Thyroid gland (tissue), 4 donors: ENCODE measurements around the gene TOX4. TPM values are rescaled to one million over a fixed set of nuclear protein-coding genes. Genes with fewer than 3 reads are reported as not detected.

Source experiments
- DNase-seq, 2 donors: peaks; one replicate each; pipeline ENCODE4 v3.0.0-alpha.2; 2019
- H3K27ac ChIP-seq, 3 donors: fragments of 200-600 bp; sonication (generic); 1 replicate in 2 of 3; 2 replicates in 1 of 3; pipeline ENCODE4 v1.5.1; 2016 to 2019; ENCODE audit warnings: mild to moderate bottlenecking in 1 of 3, moderate library complexity in 1 of 3
- H3K27me3 ChIP-seq: fragments of 200-600 bp; sonication (generic); one replicate; pipeline ENCODE4 v1.5.1; 2019
- H3K36me3 ChIP-seq, 2 donors: fragments of 200-600 bp; sonication (generic); one replicate each; pipeline ENCODE4 v1.5.1; 2016 to 2019
- H3K4me1 ChIP-seq, 2 donors: fragments of 200-600 bp; sonication (generic); one replicate each; pipeline ENCODE4 v1.5.1; 2017 to 2019
- H3K4me3 ChIP-seq, 3 donors: fragments of 200-600 bp; sonication (generic); replicated peaks in 1 of 3; 1 replicate in 2 of 3; 2 replicates in 1 of 3; pipeline ENCODE4 v1.5.1; 2016; ENCODE audit warnings: mild to moderate bottlenecking in 1 of 3
- H3K9me3 ChIP-seq: fragments of 200-600 bp; sonication (generic); one replicate; pipeline ENCODE4 v1.5.1; 2017
- CTCF ChIP-seq, 6 experiments: fragments of 200-600 bp in 3 of 6; fragments of 450-650 bp in 3 of 6; sonication (generic) in 3 of 6; IDR thresholded peaks; one replicate each; pipeline ENCODE4 v1.5.1; 2016 to 2019; ENCODE audit warnings: antibody characterized with exemption in 6 of 6, mild to moderate bottlenecking in 2 of 6, inconsistent platforms in 1 of 6, moderate library complexity in 1 of 6
- POLR2A ChIP-seq, 2 donors: fragments of 450-650 bp; IDR thresholded peaks; one replicate each; pipeline ENCODE4 v1.6.1; 2017; ENCODE audit warnings: antibody characterized with exemption in 2 of 2, mild to moderate bottlenecking in 2 of 2, moderate library complexity in 1 of 2
- WGBS, 2 donors: methylation state at CpG; one replicate each; pipeline ENCODE4 v1.1.5; 2017; 5-methylcytosine and 5-hydroxymethylcytosine counted together
- intact Hi-C: fragments of 100-400 bp; cut with DNase I; formaldehyde crosslinking; loops from one replicate; pipeline ENCODE4 v1.15.1; 2023
- total RNA-seq, 4 donors: library from RNA; depleted of rRNA; stranded (reverse); fragments of >200 nt; gene quantifications; one replicate each; pipeline ENCODE4 v1.2.3, GENCODE V29; 2016

The TOX4 gene
- total RNA-seq, 4 donors from 2014 or later: 41.5 to 68.2 (median 52.7) TPM

DNA sequence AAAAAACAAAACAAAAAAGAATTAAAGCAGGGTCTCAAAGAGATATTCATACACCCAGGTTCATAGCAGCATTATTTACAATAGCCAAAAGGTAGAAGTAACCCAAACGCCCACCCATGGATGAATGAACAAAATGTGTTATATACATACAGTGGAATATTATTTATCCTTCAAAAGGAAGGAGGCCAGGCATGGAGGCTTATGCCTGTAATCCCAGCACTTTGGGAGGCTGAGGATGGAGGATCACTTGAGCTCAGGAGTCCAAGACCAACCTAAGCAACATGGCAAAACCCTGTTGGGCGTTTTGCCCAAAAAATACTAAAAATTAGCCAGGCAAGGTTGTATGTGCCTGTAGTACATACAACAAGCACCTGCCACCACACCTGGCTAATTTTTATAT, 29.6 kb downstream of the TOX4 start:
- DNase-seq: no peak
- no peak overlapping the region for H3K4me3 ChIP-seq
- peaks cover 13 to 27% of the 10 kb centered on the region in 2 donors for H3K4me1 ChIP-seq
- H3K27ac ChIP-seq: no peak overlapping the region
- H3K27me3 ChIP-seq: no peaks in the 10 kb centered on the region
- TF ChIP-seq POLR2A (IDR thresholded peaks at IDR 0.05) (no peak), CTCF (IDR thresholded peaks at IDR 0.05) (no peak)
- intact Hi-C loops: no loop called here
- 90 to 94% methylated on average over 2 of the region's 2 CpGs for WGBS, 2 donors
- no peaks in the 10 kb centered on the region for H3K9me3 ChIP-seq
- peaks cover 6 to 12% of the 10 kb centered on the region in 2 donors for H3K36me3 ChIP-seq

DNA sequence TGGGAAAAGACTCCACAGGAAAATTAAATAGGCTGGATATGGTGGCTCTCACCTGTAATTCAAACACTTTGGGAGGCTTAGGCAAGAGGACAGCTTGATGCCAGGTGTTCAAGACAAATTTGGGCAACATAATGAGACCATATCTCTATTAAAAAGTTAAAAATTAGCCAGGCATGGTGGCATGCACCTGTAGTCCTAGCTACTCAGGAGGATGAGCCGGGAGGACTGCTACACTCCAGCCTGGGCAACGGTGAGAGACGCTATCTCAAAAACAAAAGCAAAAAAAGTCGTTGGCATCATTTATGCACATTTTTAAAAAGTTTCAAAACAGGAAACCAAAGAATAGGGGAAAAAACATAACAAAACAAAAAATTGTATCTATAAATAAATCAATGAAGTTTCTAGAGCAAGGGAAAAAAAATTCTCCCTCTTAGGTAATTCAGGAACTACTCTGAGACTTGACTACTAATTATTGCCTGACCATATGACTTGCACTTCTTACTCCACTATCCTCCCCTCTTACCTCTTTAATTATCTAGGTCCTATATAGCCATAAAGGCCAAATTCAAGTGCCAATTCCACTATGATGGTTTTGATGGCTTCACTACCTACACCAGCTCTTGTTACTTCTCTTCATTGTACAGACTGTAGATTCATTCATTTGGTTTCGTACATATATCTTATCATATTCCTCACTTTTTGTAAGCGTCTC, 32.6 kb downstream of the TOX4 start:
- Histone ChIP-seq H3K4me3 (no peak overlapping the region), H3K4me1 (peaks cover 13 to 16% of the 10 kb centered on the region in 2 donors), H3K27me3 (no peaks in the 10 kb centered on the region), H3K36me3 (peaks cover 0 to 6% of the 10 kb centered on the region in 2 donors), H3K9me3 (no peaks in the 10 kb centered on the region), H3K27ac (no peak overlapping the region)
- intact Hi-C loops: no loop called here
- TF ChIP-seq CTCF (IDR thresholded peaks at IDR 0.05) (no peak), POLR2A (IDR thresholded peaks at IDR 0.05) (no peak)
- no peak for DNase-seq
- WGBS, 2 donors: 81 to 84% methylated on average over 6 of the region's 6 CpGs

DNA sequence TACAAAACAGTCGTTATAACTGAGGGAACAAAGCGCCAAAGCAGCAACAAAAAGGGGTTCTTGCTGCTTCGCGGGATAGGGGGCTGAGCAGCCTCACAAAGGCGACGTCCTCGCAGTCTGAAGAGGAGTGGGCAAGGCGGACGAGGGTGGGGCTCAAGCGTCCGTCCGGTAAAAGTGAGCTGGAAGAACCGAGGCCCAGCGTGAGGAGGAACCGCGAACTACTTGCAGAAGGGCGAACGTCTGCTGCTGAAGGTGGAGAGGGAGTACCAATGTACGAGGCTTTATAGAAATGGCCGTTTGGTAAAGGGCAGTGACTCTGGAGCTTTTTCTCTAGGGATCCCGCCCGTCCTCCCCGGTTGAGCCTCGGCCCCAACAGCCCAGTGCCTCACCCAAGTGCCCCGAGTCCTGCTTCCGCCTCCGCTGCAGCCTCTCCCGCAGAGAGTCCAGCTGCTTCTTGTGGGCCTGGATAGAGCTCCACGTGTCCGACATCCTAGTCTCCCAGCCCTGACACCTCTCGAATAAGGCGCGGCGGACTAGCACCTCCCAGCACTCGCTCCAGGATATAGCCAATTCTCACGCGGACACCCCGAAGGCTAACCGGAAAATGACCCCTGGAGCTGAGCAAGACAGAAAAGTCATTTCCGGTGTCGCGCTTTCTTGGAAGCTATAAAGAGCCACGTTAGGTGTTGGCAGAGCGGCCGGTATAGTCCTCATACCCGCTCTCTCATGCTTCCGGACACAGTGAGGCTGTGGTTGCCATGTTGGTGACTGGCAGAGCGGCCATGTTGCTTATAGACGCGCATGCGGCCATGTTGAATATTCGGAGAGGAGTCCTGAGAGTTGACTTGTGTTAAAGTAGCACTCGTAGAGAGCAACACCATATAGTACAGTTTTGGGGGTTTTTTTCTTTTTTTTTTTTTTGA, 34.0 kb downstream of the TOX4 start, which contains the start of gene METTL3:
Gene METTL3, minus strand, starts transcription at position 606 of the 923 bp plus-strand sequence. Its CDS starts 117 bp downstream, at position 489.
- Histone ChIP-seq H3K36me3 (peaks cover 0 to 6% of the 10 kb centered on the region in 2 donors), H3K4me3 (peak within 1 kb of the TSS; percentile 80 to 91 (median 84)), H3K27me3 (no peaks in the 10 kb centered on the region), H3K4me1 (peaks cover 13 to 16% of the 10 kb centered on the region in 2 donors), H3K9me3 (no peaks in the 10 kb centered on the region), H3K27ac (peak within 1 kb of the TSS; percentile 50 to 79 (median 75))
- intact Hi-C loops: no loop called here
- 0% methylated on average over 46 to 50 of the region's 53 CpGs for WGBS, 2 donors
- TF ChIP-seq POLR2A (IDR thresholded peaks at IDR 0.05) (peak in 1 of 2 donors; percentile 54), CTCF (IDR thresholded peaks at IDR 0.05) (no peak)
- peak; percentile 98 to 99 for DNase-seq

GRCh38 chr14:21514341-21514740, 37.3 kb downstream of the TOX4 start:
- intact Hi-C loops: no loop called here
- WGBS, 2 donors: 92 to 95% methylated on average over 1 of the region's 1 CpG

More at GRCh38 chr14:21514341-21514740, 37.3 kb downstream of the TOX4 start:
- no peak overlapping the region for H3K4me3 ChIP-seq
- no peaks in the 10 kb centered on the region for H3K27me3 ChIP-seq
- no peaks in the 10 kb centered on the region for H3K9me3 ChIP-seq
- H3K36me3 ChIP-seq: no peaks in the 10 kb centered on the region
- H3K4me1 ChIP-seq: peaks cover 11% of the 10 kb centered on the region in 2 donors
- no peak overlapping the region for H3K27ac ChIP-seq
- no peak for DNase-seq
- TF ChIP-seq CTCF (IDR thresholded peaks at IDR 0.05) (no peak), POLR2A (IDR thresholded peaks at IDR 0.05) (no peak)
